Measurements from ENCODE around the gene CYCS.

The CYCS gene
- 291 to 473 reads per million in 2 donors for total RNA-seq

DNA sequence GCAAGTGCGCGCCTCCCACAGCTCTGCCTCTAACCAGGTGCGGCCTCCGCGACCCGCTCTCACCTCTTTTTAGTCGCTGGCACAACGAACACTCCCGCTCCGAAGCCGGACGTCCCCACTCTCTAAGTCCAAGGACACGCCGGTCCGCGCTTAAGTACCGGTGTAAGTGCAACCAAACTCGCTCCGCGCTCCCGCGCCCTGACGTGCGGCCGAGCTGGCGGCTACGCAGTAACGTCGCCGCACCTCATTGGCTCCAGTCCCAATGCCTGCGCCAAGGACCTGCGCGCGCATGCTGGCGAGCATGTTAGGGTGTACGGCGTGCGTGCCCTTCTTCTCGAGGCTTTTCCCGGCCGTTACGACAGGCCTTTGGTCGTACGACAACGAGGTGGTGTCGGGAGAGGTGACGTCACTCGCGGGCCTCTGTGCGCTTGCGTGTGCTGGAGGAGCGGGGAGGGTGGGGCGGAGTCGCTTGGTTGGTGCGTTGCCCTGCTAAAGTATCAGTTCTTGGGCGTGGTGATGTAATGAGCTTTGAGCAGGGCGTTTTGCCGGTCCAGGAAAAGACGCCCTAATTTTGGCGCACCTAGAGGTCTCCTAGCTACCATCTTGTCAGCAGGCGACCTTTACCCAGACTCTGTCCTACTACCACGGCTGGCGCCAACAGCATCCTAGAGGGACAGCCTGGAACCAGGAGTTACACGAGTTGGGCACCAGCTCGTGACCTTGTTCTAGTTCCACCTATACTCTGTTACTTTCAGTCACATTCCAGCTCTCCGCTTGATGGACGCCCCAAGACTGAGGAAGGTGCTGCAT is at the start of gene CYCS:
CYCS (minus strand) TSS at position 124 of the 810 bp plus-strand sequence. CDS start 1,141 bp downstream, outside the sequence.
- DNase-seq = peak; percentile 99 to 100 (median 99)

DNA sequence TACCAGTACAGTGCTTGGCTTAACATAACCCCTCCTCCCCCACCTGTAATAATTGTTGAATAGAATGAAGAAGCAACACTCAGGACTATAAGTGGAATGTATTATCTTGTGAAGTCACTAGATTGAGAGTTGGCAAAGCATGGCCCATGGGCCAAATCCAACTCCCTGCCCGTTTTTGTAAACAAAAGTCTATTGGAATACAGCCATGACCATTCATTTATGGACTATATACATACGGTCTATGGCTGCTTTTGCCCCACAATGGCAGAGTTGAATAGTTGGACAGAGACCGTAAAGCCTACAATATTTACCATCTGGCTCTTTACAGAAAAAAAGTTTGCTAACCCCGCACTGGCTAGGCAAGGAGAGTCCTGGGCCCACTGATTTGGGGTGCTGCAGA is 48.1 kb upstream of the CYCS start:
- no peak for DNase-seq

DNA sequence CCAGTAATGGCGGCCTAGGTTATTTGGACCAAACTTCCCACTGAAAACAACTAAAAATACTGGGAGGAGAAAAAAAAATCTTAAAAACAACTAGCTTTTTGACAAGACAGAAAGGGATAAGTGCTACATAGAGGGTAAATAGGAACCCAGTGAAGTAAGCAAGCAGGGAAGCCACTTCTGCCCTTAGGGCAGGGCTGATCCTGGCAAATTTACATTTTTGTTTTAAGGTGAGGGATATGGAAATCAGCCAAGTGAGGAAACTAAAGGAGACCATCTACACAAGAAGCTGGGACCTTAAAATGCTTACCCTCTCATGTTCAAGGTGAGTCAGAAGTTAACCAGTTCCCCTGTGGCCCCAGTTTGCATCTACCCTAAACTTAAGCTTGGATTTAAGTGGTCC is 46.5 kb upstream of the CYCS start:
- no peak for DNase-seq

DNA sequence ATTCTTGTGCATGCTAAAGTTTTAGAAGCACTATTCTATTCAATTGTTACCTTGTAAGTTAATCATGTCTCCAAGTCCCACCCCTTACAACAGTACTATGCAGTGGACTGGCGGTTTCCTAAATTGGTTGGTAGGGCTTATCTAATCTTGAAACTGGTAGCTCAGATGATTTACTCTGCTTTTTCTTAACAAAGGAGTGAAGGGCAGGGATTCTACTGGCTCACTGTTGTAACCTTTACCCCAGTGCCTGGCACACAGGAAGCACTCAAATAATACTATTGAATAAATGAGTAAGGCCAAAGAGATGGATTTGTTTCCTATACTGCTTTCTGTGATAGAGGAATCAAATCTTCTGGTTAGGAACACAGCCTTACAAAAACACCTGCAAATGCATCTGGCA is 46.0 kb upstream of the CYCS start:
- DNase-seq = no peak

DNA sequence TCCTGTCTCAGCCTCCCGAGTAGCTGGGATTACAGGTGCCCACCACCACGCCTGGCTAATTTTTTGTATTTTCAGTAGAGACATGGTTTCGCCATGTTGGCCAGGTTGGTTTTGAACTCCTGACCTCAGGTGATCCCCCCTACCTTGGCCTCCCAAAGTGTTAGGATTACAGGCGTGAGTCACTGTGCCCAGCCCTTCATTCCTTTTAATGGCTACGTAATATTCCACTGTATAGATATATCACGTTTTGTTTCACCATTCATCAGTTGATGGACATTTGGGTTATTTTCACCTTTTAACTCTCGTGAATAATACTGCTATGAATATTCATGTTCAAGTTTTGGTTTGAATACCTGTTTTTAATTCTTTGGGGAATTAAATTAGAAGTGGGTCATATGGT is 44.6 kb upstream of the CYCS start:
- no peak for DNase-seq

DNA sequence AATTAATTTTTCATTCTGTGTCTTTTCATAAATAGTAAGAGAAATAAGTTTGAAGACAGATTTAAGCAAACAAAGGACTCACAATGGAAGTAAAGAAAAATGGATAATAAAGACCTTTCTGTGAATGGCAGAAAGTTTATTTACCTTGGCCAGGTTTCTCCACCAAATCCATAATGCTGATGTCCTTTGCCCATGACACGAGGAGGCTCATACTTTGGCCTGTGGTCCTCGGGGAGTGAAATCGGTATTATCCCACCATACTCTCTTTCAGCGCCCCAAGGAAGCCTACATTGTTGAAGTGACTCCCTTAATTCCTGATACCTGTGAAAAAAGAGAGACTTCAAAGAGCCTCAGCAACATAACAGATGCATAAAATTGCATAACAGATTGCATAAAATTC is 43.1 kb upstream of the CYCS start:
- DNase-seq = no peak

DNA sequence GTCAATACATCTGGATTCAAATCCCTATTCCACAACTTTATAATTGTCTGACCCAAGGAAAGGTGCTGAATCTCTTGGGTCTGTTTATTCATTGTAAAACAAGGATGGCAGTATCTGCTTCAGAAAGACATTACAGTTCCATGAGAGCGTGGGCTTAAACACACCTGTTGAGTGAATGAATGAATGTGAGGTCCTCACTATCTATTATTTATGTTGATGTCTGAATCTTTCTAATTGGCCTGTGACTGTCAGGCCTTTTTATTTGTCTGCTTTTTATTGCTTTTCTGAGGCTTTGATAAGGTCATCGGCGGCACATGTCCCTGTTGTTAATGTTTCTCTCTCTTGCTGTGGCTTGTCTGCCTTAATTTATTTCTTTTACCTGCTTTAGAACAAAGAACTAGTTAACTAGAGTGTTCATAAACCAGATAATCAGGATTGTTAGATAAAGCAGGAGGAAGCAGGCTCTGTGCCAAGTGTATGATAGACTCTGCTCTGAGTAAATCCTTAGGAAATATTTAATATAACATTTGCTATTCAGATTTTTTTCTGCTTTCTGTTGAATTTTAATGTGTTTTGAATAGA is 42.3 kb upstream of the CYCS start:
- no peak for DNase-seq

DNA sequence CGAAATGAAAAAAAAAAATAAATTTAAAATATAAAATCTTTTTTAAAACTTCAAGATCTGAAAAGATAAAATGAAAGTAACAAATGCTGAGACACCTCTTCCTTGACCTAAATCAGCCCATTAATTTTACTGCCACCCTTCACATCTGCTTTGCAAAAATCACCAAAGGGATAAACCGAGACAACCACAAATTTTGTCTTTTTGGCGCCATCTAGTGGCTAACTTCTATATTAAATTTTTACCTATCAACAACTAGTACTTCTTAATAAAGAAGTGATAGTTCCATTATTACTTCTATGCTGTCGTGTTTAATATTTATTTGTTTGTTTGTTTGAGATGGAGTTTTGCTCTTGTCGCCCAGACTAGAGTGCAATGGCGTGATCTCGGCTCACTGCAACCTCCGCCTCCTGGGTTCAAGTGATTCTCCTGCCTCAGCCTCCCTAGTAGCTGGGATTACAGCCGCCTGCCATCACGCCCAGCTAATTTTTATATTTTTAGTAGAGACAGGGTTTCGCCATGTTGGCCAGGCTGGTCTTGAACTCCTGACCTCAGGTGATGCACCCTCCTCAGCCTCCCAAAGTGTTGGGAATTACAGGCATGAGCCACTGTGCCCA is 35.0 kb upstream of the CYCS start:
- DNase-seq = peak in 2 of 5 experiments; percentile 11 to 54

DNA sequence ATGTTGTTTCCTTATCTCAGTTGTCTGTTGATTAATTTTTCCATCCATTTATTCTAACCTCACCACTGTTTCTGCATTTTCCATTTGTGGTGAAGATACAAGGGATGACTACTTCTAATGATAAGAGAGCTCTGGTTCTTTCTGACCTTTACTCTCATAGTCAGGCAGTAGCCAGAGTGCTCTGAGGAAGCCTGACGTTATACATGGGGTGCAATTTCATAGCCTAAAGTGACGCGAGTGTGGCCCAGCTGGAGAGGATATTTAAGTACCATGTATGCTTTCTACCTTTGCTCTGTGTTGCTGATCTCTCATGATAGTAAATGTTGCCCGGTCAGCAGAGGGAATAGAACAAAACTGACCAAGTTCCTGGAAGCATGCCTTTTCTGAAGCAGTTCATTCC is 33.9 kb upstream of the CYCS start:
- DNase-seq = no peak

DNA sequence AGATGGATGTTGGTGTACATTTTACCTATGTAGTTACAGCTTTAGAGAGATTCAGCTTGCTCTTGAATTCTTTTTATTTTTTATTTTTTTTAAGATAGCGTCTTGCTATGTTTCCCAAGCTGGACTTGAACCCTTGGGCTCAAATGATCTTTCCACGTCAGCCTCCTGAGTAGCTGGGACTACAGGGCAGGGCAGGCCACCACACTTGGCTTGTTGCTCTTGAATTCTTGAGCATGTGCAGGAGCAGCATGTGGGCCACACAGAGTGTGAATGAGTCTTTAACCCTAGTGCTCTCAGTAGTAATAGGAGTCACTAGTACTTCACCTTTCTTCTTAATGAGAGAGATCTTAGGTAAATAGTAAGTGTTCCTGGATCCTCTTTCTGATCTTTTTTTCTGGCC is 26.7 kb upstream of the CYCS start:
- DNase-seq = no peak

DNA sequence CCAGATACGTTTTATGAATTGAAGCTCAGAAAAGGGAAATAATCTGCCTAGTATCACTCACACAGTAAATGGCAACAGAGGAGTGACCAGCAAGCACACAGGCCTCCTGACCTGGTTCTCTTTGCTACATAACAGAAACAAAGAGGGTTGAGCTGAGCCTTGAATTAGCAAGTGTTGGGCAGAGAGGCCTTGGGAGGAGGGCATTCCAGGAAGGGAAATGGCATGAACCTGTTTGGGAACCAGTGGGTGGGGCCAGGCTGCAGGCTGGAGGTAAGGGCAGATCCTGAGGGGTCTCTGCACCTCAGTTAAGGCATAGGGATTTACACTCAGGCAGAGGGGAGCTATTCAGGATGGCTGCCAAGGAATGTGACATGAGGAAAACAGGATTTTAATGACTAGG is 24.8 kb upstream of the CYCS start:
- DNase-seq = no peak

DNA sequence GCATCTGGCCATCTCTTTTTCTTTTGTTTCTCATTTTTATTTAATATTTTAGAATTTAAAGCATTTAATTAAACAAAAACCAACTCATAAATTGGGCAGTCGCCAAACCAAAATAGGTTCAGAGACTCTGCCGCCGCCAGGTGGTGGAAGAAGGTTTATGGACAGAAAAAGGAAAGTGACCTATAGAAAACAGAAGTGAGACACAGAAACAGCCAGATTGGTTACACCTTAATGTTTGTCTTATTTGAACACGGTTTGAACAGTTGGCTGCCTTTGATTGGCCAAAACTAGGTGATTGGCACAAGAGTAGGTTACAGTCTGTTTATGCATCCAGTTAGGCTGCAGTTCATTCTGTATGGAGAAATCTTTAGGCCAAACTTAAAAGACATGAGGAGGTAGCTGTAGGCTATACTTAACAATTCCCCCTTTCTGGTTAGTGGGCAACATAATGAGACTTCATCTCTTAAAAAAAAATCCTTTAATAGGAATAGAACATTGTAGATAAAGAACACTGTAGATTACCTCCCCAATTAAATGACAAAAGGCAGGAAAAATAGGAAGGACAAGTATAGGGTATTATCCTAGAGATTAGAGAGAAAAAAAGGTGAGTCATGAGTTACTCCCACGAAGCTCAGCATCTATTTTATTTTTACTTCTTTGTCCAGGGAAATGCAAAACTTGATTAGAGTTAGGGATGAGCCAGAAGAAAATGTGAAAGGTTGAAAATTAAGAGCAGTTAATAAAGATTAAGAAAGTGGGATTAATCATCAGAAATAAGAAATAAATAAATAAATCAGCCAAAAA is 23.9 kb upstream of the CYCS start:
- DNase-seq = no peak

DNA sequence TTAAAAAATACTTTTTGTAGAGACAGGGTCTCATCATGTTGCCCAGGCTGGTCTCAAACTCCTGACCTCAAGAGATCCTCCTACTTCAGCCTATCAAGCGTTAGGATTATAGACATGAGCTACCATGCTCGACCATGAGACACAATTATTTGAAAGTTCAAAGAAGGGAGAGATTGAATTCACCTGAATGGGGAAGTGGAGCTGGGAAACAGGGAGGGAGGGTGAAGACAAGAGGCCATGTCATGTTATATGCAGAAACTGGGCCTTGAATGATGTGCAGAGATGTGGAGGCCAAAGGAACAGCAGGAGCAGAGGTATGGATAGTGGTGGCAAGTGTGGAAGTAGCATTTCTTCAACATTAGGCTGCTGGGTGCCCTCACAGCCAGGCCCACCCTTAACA is 18.7 kb upstream of the CYCS start:
- DNase-seq = no peak

DNA sequence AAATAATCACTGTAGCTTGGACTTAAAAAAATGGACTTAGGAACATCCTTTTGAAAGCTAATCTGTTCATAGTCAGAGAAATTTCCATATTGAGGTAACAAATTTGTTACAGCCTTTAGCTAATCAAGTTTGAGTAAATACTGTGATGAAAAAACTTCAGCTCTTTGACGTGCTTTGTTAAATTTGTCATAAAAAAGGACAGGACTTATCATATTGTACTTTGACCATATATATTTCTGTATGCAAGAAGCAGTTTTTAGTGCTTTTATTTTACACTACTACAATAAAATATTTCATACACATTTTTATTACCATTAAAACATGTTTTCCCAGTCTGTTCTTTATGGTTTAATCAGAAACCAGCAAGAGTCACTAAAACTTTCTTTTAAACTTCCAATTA is 14.5 kb upstream of the CYCS start:
- DNase-seq = no peak

DNA sequence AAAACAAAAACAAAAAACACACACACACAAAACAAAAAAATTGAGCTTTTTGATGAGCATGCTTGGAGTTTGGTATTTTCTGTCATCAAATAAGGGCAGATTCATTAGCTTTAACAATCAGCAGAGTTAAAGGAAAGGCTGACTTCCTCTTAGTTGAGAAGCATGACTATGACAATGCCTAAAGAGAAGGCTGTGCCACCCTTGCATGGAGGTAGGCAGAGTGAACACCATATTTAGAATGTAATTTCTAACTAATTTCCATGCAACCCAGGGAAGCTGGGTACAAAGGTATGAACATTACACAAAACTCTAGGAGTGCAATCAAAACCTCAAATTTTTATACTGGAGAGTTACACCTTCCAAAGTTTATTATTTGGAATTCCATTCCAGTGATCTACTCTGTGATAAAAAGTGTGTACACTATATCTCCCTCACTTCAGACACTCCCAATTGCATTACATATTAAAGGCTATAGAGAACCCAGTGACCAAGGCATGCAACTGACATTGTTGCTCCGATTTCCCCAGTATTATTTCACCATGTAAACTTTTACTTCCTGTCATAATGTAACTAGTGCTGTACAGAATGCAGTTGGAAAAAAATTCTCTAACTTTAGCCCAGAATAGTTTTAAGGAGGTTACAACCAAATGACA is 9.4 kb upstream of the CYCS start:
- DNase-seq = no peak

DNA sequence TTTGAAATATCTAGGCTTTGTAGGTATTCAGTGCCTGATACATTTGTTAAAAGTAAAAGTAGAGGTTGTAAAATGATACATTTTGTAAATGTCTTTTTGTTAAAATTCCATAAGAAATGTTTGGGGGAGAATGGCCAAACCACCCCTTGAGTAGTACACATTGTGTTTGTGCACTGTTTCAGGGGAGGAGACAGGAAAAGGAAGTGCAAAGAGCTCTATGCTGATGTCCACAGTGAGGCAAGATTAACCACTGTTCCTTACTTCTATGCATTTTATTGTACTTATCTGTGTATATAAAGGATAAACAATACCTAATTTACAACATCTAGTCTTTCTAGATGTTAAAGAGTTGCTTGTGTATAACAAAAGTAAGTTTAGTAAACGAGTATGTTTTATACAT is 7.4 kb upstream of the CYCS start:
- peak in 1 of 5 experiments; percentile 19 for DNase-seq

DNA sequence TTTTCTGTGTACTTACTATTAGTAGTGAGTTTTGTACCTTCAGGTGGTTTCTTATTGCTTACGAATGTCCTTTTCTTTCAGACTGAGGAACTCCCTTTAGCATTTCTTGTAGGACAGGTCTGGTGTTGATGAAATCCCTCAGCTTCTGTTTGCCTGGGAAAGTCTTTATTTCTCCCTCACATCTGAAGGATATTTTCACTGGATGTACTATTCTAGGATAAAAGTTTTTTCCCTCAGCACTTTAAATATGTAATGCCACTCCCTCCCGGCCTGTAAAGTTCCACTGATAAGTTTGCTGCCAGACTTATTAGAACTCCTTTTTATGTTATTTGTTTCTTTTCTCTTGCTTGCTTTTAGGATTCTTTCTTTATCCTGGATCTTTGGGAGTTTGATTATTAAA is 1.7 kb upstream of the CYCS start:
- no peak for DNase-seq

DNA sequence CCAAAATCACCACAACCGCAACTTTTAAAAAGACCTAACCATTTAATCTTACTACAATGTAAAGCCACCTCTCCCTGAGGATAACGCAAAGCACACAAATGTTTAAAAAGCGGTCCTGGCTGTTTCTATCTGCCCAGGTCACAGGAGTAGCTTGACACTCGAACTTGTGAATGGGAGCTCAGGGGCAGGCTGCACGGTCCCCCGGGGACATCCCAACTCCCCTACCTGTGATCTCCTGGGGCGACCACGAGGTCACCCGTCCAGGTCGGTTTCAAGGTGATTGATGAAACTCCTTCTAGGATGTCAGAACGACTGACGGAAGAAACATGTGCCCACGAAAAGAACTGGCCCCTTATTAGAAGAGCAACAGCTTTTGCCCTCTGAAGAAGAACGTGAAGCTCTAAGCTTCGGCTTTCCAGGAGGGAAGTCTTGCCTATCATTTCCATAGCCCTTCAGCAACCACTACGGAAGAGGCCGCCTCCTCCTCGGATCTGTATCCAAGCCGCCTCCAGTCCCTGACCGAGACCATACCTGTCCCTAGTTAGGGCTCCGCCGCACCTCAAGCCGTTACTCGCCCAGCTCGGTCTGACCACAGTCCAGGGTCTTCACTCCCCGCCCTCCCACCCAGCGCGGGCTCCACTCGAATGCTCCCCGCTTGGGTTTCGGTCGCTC is 459 bp downstream of the CYCS start:
- peak in 1 of 5 experiments; percentile 18 for DNase-seq

DNA sequence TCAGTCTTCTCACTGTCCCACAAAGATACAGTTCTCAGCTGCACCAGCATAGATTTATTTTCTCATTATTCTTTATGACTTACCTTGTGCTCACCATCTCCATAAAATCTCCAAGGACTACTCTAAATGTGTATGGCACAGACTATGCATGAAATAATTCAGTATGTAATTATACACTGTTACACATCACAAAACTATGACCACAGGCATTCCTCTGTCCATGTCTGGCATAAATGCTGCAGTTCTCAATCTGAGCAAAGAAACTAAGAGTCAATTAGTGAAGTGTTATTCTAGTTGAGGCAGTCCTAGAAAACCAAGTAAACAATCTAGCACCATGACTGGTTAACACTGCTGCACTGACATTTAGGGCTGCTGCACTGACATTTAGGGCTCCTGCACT is 2.7 kb downstream of the CYCS start:
- no peak for DNase-seq

DNA sequence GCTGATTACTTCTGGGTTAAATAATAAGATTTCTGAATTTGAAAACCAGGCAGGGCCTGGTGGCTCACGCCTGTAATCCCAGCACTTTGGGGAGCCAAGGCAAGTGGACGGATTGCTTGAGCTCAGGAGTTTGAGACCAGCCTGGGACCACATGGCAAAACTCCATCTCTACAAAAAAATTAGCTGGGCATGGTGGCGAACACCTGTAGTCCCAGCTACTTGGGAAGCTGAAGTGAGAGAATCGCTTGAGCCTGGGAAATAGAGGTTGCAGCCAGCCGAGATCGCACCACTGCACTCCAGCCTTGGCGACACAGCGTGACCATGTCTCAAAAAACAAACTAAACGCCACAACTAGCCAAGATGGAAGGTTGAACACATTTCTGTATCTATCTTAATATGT is 3.5 kb downstream of the CYCS start:
- no peak for DNase-seq

DNA sequence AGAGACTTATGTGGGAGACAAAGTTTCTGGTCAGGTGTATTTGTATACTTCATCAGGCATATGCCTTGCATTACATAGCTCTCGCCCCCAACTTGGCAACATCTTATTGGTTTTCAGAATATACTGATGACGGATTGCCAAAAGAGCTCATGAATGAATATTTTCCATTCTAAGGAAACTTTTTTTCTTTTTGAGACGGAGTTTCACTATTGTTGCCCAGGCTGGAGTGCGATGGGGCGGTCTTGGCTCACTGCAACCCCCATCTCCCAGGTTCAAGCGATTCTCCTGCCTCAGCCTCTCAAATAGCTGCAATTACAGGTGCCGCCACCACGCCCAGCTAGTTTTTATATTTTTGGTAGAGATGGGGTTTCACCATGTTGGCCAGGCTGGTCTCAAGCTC is 6.0 kb downstream of the CYCS start:
- DNase-seq = no peak
